HG03097 (cell line): ENCODE measurements around the gene LINC00237.
A peak's percentile ranks its signal among the peaks of the same experiment; 100 is the strongest.

Experiments
- ATAC-seq: cut with Tn5 transposase; IDR thresholded peaks from one replicate; pipeline ENCODE4 v1.9.1; 2021; ENCODE audit not compliant: unreplicated experiment, low FRiP score

The LINC00237 gene

GRCh38 chr20:21125849-21126580, 19.9 kb upstream of the LINC00237 start, which contains the start of gene KIZ:
Gene KIZ (plus strand): TSS chr20:21126082. CDS start chr20:21126116, 34 bp downstream.
- peak; percentile 98 for ATAC-seq

- ATAC-seq: peak; percentile 20
Observed at GRCh38 chr20:21125072-21125848, 19.1 kb upstream of the LINC00237 start.

- no peak for ATAC-seq
Observed at GRCh38 chr20:21124190-21124589, 18.0 kb upstream of the LINC00237 start.

- ATAC-seq: no peak
Observed at GRCh38 chr20:21118782-21119181, 12.6 kb upstream of the LINC00237 start.

DNA sequence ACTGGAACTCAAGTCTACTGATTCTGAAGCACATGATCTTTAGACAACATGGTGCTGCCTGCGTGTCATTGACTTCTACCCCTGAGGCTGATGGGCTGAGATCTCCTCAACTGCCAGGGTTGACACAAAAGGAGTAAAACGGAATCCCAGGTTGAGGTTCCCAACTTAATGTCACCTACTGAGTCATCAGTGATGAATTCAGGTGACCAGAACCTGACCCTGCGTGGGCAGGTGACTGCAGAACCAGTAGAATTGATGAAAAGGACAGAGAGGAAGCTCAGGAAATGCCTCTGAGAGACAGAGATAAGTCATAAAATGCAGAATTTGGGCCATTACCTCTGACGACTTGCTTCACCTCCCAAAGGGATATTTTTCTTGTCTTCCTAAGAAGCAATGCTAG, 12.0 kb upstream of the LINC00237 start:
- ATAC-seq: no peak

DNA sequence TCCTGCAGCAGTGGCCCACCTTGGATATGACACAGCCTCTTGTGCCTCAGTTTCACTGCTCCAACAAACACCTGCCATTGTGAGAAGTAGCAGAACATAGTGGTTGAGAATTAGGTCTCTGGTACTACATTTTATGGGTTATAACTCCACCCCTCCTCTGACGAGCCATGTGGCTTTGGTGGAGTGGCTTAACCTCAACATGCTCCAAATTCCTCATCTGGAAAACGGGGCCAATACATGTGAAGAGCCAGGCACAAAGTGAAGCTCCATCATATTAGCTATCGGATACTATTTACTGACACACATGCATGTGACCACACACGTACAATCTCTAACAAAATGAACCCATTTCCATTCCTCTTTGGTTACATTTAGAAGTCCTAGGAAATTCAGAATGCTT, 11.4 kb upstream of the LINC00237 start:
- no peak for ATAC-seq

- ATAC-seq: no peak
Observed at GRCh38 chr20:21114584-21114983, 8.4 kb upstream of the LINC00237 start.

DNA sequence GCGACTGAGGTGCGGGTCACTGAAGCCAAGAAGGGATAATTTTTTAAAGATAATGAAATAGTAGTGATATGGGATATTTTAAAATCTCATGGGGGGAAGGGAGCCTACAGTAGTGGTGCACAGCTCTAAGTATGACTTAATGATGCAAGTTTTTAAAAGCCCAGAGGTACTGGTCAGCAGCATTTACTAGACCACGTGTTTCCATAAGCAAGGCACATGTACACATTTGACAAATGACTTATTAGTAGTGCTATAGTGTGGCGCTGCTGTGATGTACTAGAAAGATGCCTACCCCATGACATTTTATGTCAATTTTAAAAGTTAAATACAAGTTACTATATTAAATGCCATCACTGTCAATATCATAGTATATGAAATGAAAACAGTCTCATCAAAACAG, 7.5 kb upstream of the LINC00237 start:
- ATAC-seq: no peak

- ATAC-seq: no peak
Observed at GRCh38 chr20:21111416-21111815, 5.3 kb upstream of the LINC00237 start.

- ATAC-seq: no peak
Observed at GRCh38 chr20:21110811-21111210, 4.7 kb upstream of the LINC00237 start.

DNA sequence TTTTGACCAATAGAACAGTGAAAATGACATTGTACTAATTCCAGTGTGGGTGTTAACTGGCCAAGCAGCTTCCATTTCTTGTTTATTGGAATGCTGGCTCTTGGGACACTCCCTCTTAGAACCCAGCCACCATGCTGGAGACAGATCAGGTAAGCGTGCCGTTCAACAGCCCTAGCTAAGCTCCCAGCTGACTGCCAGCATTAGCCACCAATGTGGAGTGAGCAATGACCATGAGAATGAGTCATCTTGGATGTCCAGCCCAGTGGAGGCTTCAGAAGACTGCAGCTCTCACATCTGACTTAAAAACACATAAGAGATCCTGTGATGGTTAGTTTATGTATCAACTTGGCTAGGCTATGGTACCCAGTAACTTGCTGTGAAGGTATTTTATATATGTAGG, 3.0 kb upstream of the LINC00237 start:
- no peak for ATAC-seq

GRCh38 chr20:21105429-21106170, 558 bp downstream of the LINC00237 start:
- no peak for ATAC-seq

DNA sequence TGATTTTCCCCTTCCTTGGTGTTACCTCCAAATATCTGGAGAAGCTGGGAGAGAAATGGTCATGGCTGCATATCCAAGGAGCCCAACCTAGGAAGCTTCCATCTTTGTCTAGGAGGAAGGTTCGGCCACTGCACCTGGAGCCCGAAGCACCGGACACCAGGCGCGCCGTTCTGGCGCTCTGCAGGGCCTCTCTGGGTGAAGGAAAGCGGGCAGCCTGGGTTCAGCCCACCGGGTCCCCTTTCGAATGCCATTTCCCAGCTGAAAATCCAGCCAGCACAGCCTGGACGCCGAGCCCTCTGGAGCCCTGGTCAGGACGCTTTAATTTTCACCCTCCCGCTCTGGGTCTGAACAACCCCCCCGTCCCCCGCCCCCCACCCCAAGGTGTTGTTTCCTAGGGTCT, 1.2 kb downstream of the LINC00237 start:
- no peak for ATAC-seq

- ATAC-seq: no peak
Observed at GRCh38 chr20:21104466-21104761, 1.7 kb downstream of the LINC00237 start.

- no peak for ATAC-seq
Observed at GRCh38 chr20:21103582-21104465, 2.3 kb downstream of the LINC00237 start.

DNA sequence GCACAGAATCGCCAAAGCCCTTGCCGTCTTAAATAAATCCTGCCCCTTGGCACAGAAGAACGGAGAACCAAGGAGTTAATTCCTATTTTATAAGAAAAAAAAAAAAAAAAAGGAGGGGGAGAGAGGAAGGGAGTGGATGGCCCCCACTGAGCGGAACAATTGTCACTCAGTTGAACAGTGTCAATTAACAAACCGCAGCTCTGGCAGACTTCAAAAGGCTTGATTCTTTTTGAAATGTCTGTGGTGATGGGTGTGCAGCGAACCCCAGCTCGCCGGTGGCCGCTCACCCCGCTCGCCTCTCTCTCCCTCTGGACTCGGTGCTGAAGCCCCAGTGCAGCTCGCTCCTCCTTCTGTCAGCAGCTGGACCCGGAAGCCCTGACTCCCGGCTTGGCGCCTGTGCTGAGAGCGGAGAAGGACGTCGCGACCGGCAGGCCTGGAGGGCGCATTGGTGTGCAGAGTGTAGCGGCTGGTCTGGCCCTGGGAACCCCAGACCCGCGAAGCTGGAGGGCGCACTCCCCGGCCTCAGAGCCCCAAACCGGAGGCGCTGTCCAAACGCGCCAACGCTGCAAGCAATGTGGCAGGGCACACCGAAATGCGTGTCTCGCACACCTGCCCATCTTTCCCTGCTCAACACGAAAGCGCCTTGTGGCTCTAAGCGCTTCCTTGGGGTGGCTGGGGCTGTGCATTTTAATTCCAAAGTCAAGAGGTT, 3.4 kb downstream of the LINC00237 start:
- no peak for ATAC-seq

DNA sequence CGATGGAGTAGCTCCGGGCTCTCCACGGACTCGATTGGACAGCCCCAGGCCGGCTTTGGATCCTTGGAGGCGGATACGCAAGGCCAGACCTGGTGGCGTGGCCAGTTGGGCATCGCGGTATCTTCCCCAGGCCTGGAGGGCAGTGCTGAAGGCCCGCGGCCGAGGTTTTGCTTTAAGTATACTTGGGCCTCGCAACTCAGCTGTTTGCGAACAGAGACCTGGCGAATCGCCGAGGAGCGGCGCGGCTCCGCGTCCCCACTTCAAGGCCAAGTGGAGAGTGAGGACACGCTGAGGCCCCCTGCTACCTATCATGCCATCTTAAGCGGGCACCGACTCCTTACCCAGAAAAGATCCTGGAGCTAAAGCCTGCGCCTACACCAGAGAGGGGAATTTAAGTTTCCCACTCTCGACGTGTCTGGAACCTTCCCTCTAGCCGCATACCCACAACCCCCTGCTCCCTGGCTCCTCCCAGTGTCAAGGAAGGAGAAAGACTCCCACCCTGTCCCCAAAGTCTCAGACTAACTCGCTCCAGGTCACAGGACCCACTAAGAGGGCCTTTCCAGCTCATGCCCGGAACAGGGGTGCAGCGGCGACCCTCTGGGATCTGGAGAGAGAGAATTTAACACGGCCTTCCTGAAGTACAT, 4.1 kb downstream of the LINC00237 start:
- ATAC-seq: no peak

DNA sequence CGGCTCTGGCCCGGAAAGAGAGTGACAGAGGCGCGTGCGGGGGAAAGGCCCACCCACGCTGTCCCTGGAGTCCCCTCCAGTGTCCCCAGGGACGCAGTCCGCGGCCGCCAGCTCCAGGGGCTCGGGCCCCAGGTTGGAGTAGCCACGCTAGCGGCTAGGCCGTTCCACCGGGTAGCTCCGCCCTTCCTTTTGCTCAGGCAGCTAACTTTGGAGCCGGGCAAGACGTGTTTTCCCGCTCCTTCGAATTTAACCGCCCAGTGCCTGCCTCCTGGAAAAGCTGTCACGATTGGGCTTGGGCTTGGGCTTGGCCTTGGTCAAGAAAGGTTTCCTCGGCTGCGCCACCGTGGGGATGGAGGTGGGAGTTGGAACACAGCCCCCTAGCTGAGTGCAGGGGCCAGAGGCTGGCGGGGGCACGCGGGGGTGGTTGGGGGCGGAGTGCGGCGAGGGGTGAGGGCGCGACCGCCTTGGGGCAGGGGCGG, 4.7 kb downstream of the LINC00237 start:
- ATAC-seq: no peak
